GM12878 (cell line): ENCODE measurements around the gene MAN2A2.
A peak's percentile ranks its signal among the peaks of the same experiment; 100 is the strongest.

Source experiments
- POLR2A ChIP-seq: IDR thresholded peaks from 2 replicates; pipeline ENCODE4 v1.6.1; 2011; ENCODE audit warnings: low read depth, mild to moderate bottlenecking, low read length
- TF ChIP-seq, protein P1 (sequence below): IDR thresholded peaks from 2 replicates; pipeline ENCODE4 v1.6.1; 2012; ENCODE audit warnings: low read depth, low read length, improper control_type of control experiment

GRCh38 chr15:90870354-90871138 lies 32.6 kb upstream of the MAN2A2 start:
- TF ChIP-seq POLR2A, result peak; percentile 10; the same call in 1 of the 2 replicates
- TF ChIP-seq, protein P1, sequence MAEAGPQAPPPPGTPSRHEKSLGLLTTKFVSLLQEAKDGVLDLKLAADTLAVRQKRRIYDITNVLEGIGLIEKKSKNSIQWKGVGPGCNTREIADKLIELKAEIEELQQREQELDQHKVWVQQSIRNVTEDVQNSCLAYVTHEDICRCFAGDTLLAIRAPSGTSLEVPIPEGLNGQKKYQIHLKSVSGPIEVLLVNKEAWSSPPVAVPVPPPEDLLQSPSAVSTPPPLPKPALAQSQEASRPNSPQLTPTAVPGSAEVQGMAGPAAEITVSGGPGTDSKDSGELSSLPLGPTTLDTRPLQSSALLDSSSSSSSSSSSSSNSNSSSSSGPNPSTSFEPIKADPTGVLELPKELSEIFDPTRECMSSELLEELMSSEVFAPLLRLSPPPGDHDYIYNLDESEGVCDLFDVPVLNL, result no peak
